HG03520 (cell line): ENCODE results near the gene MBD5.

Source experiments
- ATAC-seq: cut with Tn5 transposase; IDR thresholded peaks from one replicate; pipeline ENCODE4 v1.9.1; 2021; ENCODE audit warnings: mild to moderate bottlenecking, moderate library complexity; ENCODE audit not compliant: unreplicated experiment

Gene MBD5

DNA sequence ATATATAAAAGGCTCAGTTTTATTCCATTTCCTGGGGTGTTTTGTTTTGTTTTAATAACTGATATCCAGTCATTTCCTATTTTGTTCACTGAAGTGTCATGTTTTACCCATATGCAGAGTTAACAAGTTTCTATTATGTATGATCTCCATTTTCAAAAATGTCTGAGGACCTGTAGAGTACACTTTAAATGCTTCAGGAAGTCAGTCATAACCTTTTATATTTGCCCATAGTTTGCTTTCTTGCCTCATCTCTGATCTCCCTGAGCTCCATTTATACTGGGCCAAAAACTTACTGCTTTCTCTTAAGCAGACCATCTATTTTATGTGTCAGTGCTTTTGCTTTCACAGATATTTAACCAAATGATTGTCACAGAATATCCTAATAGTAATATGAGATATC lies 278.7 kb downstream of the MBD5 start:
- ATAC-seq, result no peak

- ATAC-seq, result no peak
These were observed 279.7 kb downstream of the MBD5 start for GRCh38 chr2:148300544-148300943.

DNA sequence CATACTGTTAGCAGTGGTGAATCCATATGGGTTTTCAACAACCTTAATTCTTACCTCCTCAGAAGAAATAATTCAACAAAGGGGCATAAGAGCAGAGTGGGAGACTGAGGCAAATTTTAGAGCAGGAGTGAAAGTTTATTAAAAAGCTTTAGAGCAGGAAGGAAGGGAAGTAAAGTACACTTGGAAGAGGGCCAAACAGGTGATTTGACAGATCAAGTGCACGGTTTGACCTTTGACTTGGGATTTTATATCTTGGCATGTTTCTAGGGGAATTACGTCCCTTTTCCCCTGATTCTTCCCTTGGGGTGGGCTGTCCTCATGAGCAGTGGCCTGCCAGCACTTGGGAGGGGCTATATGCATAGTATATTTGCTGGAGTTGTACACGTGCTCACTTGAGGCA lies 280.5 kb downstream of the MBD5 start:
- no peak for ATAC-seq

GRCh38 chr2:148302526-148302925 lies 281.6 kb downstream of the MBD5 start:
- no peak for ATAC-seq

DNA sequence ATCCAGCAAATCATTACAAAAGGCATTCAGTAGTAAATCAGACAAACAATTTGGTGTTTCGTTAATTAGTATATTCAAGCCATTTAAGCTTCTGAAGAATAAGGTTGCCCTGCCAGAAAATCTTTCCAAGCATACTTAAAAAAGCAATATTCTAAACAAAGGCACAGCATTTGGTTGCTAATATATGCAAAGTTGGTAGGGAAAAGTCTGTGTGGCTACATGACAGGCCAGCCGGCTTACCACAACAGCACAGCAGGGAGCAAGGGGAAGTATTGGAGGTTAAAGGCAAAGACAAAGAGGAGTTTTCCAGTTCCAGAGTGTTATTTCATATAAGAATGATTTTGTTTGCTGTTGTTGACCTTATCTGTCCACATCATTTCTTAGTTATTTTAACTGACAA lies 282.3 kb downstream of the MBD5 start:
- ATAC-seq, result no peak

- ATAC-seq, result no peak
These were observed 284.6 kb downstream of the MBD5 start for GRCh38 chr2:148305476-148305875.

- ATAC-seq, result no peak
These were observed 285.1 kb downstream of the MBD5 start for GRCh38 chr2:148306027-148306426.

DNA sequence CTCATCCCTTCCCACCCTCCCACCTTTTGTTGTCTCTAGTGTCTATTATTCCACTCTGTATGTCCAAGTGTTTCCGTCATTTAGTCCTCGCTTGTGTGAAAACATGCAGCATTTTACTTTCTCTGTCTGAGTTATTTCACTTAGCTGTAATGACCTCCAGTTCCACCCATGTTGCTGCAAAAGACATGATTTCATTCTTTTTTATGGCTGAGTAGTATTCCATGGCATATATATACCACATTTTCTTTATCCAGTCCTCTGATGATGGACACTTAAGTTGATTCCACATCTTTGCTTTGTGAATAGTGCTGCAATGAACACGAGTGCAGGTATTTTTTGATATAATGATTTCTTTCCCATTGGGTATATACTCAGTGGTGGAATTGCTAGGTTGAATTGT lies 296.7 kb downstream of the MBD5 start:
- no peak for ATAC-seq

DNA sequence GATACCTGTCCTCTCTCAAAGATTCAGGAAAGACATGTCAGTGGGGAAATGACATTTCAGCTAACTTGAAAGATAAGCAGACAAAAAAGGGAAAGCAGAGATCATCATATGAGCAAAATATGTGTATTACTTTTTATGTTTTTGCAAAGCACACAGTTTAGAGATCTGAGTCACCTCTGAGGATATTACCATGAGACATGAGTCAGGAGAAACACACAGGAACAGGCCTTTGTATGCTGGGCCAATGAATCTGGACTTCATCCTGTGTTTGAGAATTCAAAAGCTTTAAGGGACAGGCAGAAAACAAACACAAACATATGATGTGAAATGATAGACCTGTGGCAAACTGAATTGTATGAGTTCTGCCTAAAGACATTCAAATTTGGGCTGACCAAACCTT lies 317.6 kb downstream of the MBD5 start:
- ATAC-seq, result no peak

GRCh38 chr2:148342086-148342485 lies 321.2 kb downstream of the MBD5 start:
- no peak for ATAC-seq

DNA sequence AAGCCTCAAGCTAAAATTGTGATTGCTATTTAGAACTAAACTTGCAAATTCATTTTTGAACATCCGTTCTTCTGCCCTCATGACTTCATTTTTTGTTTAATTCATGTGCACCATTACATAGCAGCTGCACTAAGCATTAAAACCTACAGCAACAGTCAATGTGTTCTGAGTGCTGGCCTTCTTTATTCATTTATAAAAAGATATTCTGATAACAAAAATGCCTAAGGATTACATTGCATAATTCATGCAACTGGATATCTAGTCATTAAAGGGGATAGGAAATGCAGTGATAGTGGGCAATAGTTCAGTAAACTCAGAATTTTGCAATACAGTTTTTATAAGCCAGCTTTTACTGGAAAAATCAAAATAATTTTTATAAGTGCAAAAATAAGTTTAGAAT lies 329.3 kb downstream of the MBD5 start:
- ATAC-seq, result no peak

- ATAC-seq, result no peak
These were observed 330.7 kb downstream of the MBD5 start for GRCh38 chr2:148351437-148352143.

DNA sequence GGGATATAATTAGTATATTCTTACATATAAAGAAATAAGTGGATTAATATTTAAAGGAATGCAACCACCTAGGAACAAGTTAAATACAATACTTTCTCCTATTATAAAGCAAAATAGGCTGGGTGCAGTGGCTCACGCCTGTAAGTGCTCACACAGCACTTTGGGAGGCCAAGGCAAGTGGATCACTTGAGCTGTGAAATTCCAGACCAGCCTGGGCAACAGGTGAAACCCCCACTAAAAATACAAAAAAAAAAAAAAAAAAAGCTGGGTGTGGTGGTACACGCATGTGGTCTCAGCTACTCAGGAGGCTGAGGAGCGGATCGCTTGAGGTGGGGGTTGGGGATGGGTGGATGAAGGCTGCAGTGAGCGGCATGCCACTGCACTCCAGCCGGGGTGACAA lies 337.5 kb downstream of the MBD5 start:
- no peak for ATAC-seq

- no peak for ATAC-seq
These were observed 339.8 kb downstream of the MBD5 start for GRCh38 chr2:148360662-148361061.

DNA sequence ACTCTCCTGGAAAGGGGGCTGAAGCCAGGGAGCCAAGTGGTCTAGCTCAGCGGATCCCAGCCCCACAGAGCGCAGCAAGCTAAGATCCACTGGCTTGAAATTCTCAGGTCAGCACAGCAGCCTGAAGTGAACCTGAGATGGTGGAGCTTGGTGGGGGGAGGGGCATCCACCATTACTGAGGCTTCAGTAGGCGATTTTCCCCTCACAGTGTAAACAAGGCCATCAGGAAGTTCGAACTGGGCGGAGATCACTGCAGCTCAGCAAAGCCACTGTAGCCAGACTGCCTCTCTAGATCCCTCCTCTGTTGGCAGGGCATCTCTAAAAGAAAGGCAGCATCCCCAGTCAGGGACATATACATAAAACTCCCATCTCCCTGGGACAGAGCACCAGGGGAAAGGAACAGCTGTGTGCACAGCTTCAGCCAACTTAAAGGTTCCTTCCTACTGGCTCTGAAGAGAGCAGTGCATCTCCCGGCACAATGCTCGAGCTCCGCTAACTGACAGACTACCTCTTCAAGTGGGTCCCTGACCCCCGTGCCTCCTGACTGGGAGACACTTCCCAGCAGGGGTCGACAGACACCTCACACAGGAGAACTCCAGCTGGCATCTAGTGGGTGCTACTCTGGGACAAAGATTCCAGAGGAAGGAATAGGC lies 341.4 kb downstream of the MBD5 start:
- ATAC-seq, result no peak

GRCh38 chr2:148375214-148375613 lies 354.3 kb downstream of the MBD5 start:
- no peak for ATAC-seq

- no peak for ATAC-seq
These were observed 370.4 kb downstream of the MBD5 start for GRCh38 chr2:148391324-148391723.

GRCh38 chr2:148402786-148403185 lies 381.9 kb downstream of the MBD5 start:
- ATAC-seq, result no peak

- ATAC-seq, result no peak
These were observed 390.0 kb downstream of the MBD5 start for GRCh38 chr2:148410899-148411298.

- no peak for ATAC-seq
These were observed 395.4 kb downstream of the MBD5 start for GRCh38 chr2:148416248-148416647.

- ATAC-seq, result no peak
These were observed 409.2 kb downstream of the MBD5 start for GRCh38 chr2:148430101-148430500.

GRCh38 chr2:148447877-148448276 lies 427.0 kb downstream of the MBD5 start:
- ATAC-seq, result no peak

- ATAC-seq, result no peak
These were observed 429.6 kb downstream of the MBD5 start for GRCh38 chr2:148450531-148450930.
